KMS-11 (cell line): ENCODE measurements around the gene CPNE8.

Experiments used
- H2AFZ ChIP-seq: fragments of 200-600 bp; sonication (generic); 2 replicates; pipeline ENCODE4 v1.6.1; 2016; ENCODE audit warnings: antibody characterized with exemption, mixed run types, low read depth
- H3K27ac ChIP-seq: fragments of 200-600 bp; sonication (generic); 2 replicates; pipeline ENCODE4 v1.6.1; 2016; ENCODE audit warnings: mild to moderate bottlenecking, mixed run types
- H3K27me3 ChIP-seq: fragments of 200-600 bp; sonication (generic); 2 replicates; pipeline ENCODE4 v1.6.1; 2017; ENCODE audit warnings: mild to moderate bottlenecking, low read depth, mixed run types, moderate library complexity; ENCODE audit not compliant: insufficient read depth
- H3K36me3 ChIP-seq: fragments of 200-600 bp; sonication (generic); 2 replicates; pipeline ENCODE4 v1.6.1; 2017; ENCODE audit warnings: mild to moderate bottlenecking, mixed run types; ENCODE audit not compliant: insufficient read depth
- H3K4me1 ChIP-seq: fragments of 200-600 bp; sonication (generic); 2 replicates; pipeline ENCODE4 v1.6.1; 2016; ENCODE audit warnings: mild to moderate bottlenecking, low read depth, mixed run types; ENCODE audit not compliant: poor library complexity, severe bottlenecking
- H3K4me2 ChIP-seq: fragments of 200-600 bp; sonication (generic); 2 replicates; pipeline ENCODE4 v1.7.0; 2016; ENCODE audit warnings: mild to moderate bottlenecking, mixed run types
- H3K4me3 ChIP-seq: fragments of 200-600 bp; sonication (generic); IDR thresholded peaks from 2 replicates; pipeline ENCODE4 v1.6.1; 2017; ENCODE audit warnings: low read depth, low read length, mixed read lengths; ENCODE audit not compliant: insufficient read depth
- H3K79me2 ChIP-seq: fragments of 200-600 bp; sonication (generic); 2 replicates; pipeline ENCODE4 v1.6.1; 2016; ENCODE audit warnings: low read depth, mixed run types; ENCODE audit not compliant: insufficient read depth
- H3K9ac ChIP-seq: fragments of 200-600 bp; sonication (generic); 2 replicates; pipeline ENCODE4 v1.6.1; 2016; ENCODE audit warnings: mild to moderate bottlenecking, mixed run types
- H4K20me1 ChIP-seq: fragments of 200-600 bp; sonication (generic); 2 replicates; pipeline ENCODE4 v1.6.1; 2016; ENCODE audit warnings: mild to moderate bottlenecking, mixed run types; ENCODE audit not compliant: insufficient read depth
- CTCF ChIP-seq: fragments of 200-600 bp; sonication (generic); conservative IDR thresholded peaks from 2 replicates; pipeline ENCODE4 v1.6.1; 2017; ENCODE audit warnings: low read depth, mild to moderate bottlenecking, antibody characterized with exemption, low read length, moderate library complexity, mixed read lengths

Gene CPNE8

GRCh38 chr12:38912116-38912515 lies 6.7 kb upstream of the CPNE8 start:
- no peak overlapping the region for H2AFZ ChIP-seq
- H3K4me2 ChIP-seq, result no peak overlapping the region
- no peak overlapping the region for H3K9ac ChIP-seq
- no peaks in the 10 kb centered on the region for H3K27me3 ChIP-seq
- no peaks in the 10 kb centered on the region for H3K79me2 ChIP-seq
- H3K4me3 ChIP-seq, result no peak overlapping the region
- no peaks in the 10 kb centered on the region for H4K20me1 ChIP-seq
- no peaks in the 10 kb centered on the region for H3K4me1 ChIP-seq
- no peaks in the 10 kb centered on the region for H3K36me3 ChIP-seq
- no peak for TF ChIP-seq CTCF
- H3K27ac ChIP-seq, result no peak overlapping the region

GRCh38 chr12:38911611-38912010 lies 6.2 kb upstream of the CPNE8 start:
- TF ChIP-seq CTCF, result no peak
- H4K20me1 ChIP-seq, result no peaks in the 10 kb centered on the region
- no peaks in the 10 kb centered on the region for H3K79me2 ChIP-seq
- H3K36me3 ChIP-seq, result no peaks in the 10 kb centered on the region
- no peaks in the 10 kb centered on the region for H3K4me1 ChIP-seq
- no peak overlapping the region for H2AFZ ChIP-seq
- no peak overlapping the region for H3K27ac ChIP-seq
- H3K4me3 ChIP-seq, result no peak overlapping the region
- H3K27me3 ChIP-seq, result no peaks in the 10 kb centered on the region
- no peak overlapping the region for H3K4me2 ChIP-seq
- no peak overlapping the region for H3K9ac ChIP-seq

- Histone ChIP-seq H2AFZ (peak overlapping the region; percentile 99), H3K27me3 (no peaks in the 10 kb centered on the region), H3K4me1 (no peaks in the 10 kb centered on the region), H3K36me3 (no peaks in the 10 kb centered on the region), H3K4me3 (peak overlapping the region; percentile 45), H4K20me1 (no peaks in the 10 kb centered on the region), H3K9ac (peak overlapping the region; percentile 2; the same call in 1 of the 2 replicates), H3K79me2 (no peaks in the 10 kb centered on the region), H3K27ac (no peak overlapping the region), H3K4me2 (peak overlapping the region; percentile 80)
- TF ChIP-seq CTCF, result no peak
These were observed 2.0 kb upstream of the CPNE8 start for GRCh38 chr12:38907201-38907923.

- H3K9ac ChIP-seq, result peak overlapping the region; percentile 2; the same call in 1 of the 2 replicates
These were observed 1.2 kb upstream of the CPNE8 start for GRCh38 chr12:38906482-38907200.

More at GRCh38 chr12:38906482-38907200, 1.2 kb upstream of the CPNE8 start:
- no peaks in the 10 kb centered on the region for H3K36me3 ChIP-seq
- H3K27ac ChIP-seq, result no peak overlapping the region
- H3K4me2 ChIP-seq, result peak overlapping the region; percentile 80
- no peaks in the 10 kb centered on the region for H3K4me1 ChIP-seq
- TF ChIP-seq CTCF, result peak; percentile 78
- no peaks in the 10 kb centered on the region for H4K20me1 ChIP-seq
- peak overlapping the region; percentile 99 for H2AFZ ChIP-seq
- no peaks in the 10 kb centered on the region for H3K27me3 ChIP-seq
- no peaks in the 10 kb centered on the region for H3K79me2 ChIP-seq
- H3K4me3 ChIP-seq, result peak overlapping the region; percentile 45
